Progenitor cell of endocrine pancreas (in vitro differentiated cells): ENCODE results near the gene ZC3H18. TPM values are rescaled to one million over a fixed set of nuclear protein-coding genes. Genes with fewer than 3 reads are reported as not detected.
A peak's percentile ranks its signal among the peaks of the same experiment; 100 is the strongest.

Source experiments
- DNase-seq: peaks from one replicate; pipeline ENCODE4 v3.0.0; 2021; ENCODE audit warnings: low spot score; ENCODE audit not compliant: unreplicated experiment
- H3K27ac Mint-ChIP-seq: 2 replicates; pipeline ENCODE4 v1.8.0; 2021; ENCODE audit warnings: mild to moderate bottlenecking, moderate library complexity, mixed read lengths
- H3K27me3 Mint-ChIP-seq: 2 replicates; pipeline ENCODE4 v1.8.0; 2021; ENCODE audit warnings: mixed read lengths
- H3K36me3 Mint-ChIP-seq: 2 replicates; pipeline ENCODE4 v1.8.0; 2022; ENCODE audit warnings: mixed read lengths; ENCODE audit not compliant: insufficient read depth
- H3K4me1 Mint-ChIP-seq: 2 replicates; pipeline ENCODE4 v1.8.0; 2021; ENCODE audit warnings: low read depth, mixed read lengths
- H3K4me3 Mint-ChIP-seq: 2 replicates; pipeline ENCODE4 v1.8.0; 2021; ENCODE audit warnings: low read depth, mild to moderate bottlenecking, moderate library complexity, mixed read lengths
- H3K9me3 Mint-ChIP-seq: 2 replicates; pipeline ENCODE4 v1.8.0; 2021; ENCODE audit warnings: low read depth, mixed read lengths
- CTCF ChIP-seq: fragments of 200-600 bp; sonication (generic); IDR thresholded peaks from one replicate; pipeline ENCODE4 v1.5.0; 2021; ENCODE audit warnings: antibody characterized with exemption, mild to moderate bottlenecking; ENCODE audit not compliant: unreplicated experiment
- total RNA-seq: library from RNA; stranded (reverse); gene quantifications from 2 replicates; pipeline ENCODE4 v1.2.1, GENCODE V29; 2021

ZC3H18 gene
- total RNA-seq, 1 donor from 2014 or later = 70.7 TPM

GRCh38 chr16:88624481-88624880 is 54.3 kb downstream of the ZC3H18 start:
- no peaks in the 10 kb centered on the region for H3K9me3 Mint-ChIP-seq
- TF ChIP-seq CTCF = no peak
- H3K4me1 Mint-ChIP-seq = no peaks in the 10 kb centered on the region
- no peak overlapping the region for H3K27ac Mint-ChIP-seq
- H3K4me3 Mint-ChIP-seq = no peak overlapping the region
- H3K27me3 Mint-ChIP-seq = no peaks in the 10 kb centered on the region
- DNase-seq = no peak
- peaks cover 11% of the 10 kb centered on the region for H3K36me3 Mint-ChIP-seq

- Mint-ChIP-seq H3K4me1 (no peaks in the 10 kb centered on the region), H3K27me3 (no peaks in the 10 kb centered on the region), H3K36me3 (peaks cover 11% of the 10 kb centered on the region), H3K4me3 (no peak overlapping the region), H3K9me3 (no peaks in the 10 kb centered on the region), H3K27ac (no peak overlapping the region)
- no peak for TF ChIP-seq CTCF
- DNase-seq = no peak
These were observed 54.9 kb downstream of the ZC3H18 start for GRCh38 chr16:88624977-88625576.

GRCh38 chr16:88626646-88627045 is 56.4 kb downstream of the ZC3H18 start:
- H3K27ac Mint-ChIP-seq = no peak overlapping the region
- H3K27me3 Mint-ChIP-seq = no peaks in the 10 kb centered on the region
- H3K36me3 Mint-ChIP-seq = peaks cover 14% of the 10 kb centered on the region
- no peak for TF ChIP-seq CTCF
- DNase-seq = no peak
- no peak overlapping the region for H3K4me3 Mint-ChIP-seq
- H3K4me1 Mint-ChIP-seq = no peaks in the 10 kb centered on the region
- no peaks in the 10 kb centered on the region for H3K9me3 Mint-ChIP-seq

GRCh38 chr16:88627531-88628411 is 57.6 kb downstream of the ZC3H18 start:
- Mint-ChIP-seq H3K27me3 (no peaks in the 10 kb centered on the region), H3K27ac (no peak overlapping the region), H3K4me1 (no peaks in the 10 kb centered on the region), H3K9me3 (no peaks in the 10 kb centered on the region), H3K36me3 (peaks cover 16% of the 10 kb centered on the region), H3K4me3 (no peak overlapping the region)
- TF ChIP-seq CTCF = no peak
- DNase-seq = no peak

GRCh38 chr16:88628512-88628974 is 58.3 kb downstream of the ZC3H18 start:
- Mint-ChIP-seq H3K4me1 (no peaks in the 10 kb centered on the region), H3K36me3 (peaks cover 14% of the 10 kb centered on the region), H3K27ac (no peak overlapping the region), H3K4me3 (no peak overlapping the region), H3K27me3 (no peaks in the 10 kb centered on the region), H3K9me3 (no peaks in the 10 kb centered on the region)
- DNase-seq = no peak
- TF ChIP-seq CTCF = peak; percentile 46
